Panc1 (cell line): ENCODE data around the gene HADH. TPM values are rescaled to one million over a fixed set of nuclear protein-coding genes. Genes with fewer than 3 reads are reported as not detected.

ENCODE experiments used
- ATAC-seq: fragments of 200-7000 bp; cut with Tn5 transposase; 2 replicates; pipeline ENCODE4 v1.9.1; 2020; ENCODE audit warnings: mild to moderate bottlenecking, moderate library complexity
- BruUV-seq: library from RNA; stranded (reverse); fragments of 400-500 nt; replicated peaks from 2 replicates; lab custom pipeline; 2021; lab: Mats Ljungman, UMichigan
- CTCF ChIA-PET: fragments of 300-600 bp; sonication (Branson Sonifier 250); formaldehyde crosslinking; loops from one replicate; lab custom pipeline; 2022; ENCODE audit warnings: antibody characterized with exemption; lab: Charles Lee
- POLR2A ChIA-PET: fragments of 300-600 bp; sonication (Branson Sonifier 250); formaldehyde crosslinking; loops from one replicate; lab custom pipeline; 2022; ENCODE audit warnings: antibody characterized with exemption; lab: Charles Lee
- DNase-seq: peaks from one replicate; pipeline ENCODE4 v3.0.0-alpha.2; 2010; ENCODE audit warnings: low read depth, low spot score
- H3K27ac ChIP-seq: 2 replicates; pipeline ENCODE4 v1.5.1; 2011; ENCODE audit warnings: mild to moderate bottlenecking, low read length, inconsistent platforms
- H3K27me3 ChIP-seq: fragments of 200-500 bp; sonication (Bioruptor generic); 2 replicates; pipeline ENCODE4 v1.6.0; 2014; ENCODE audit warnings: low read length, inconsistent platforms; ENCODE audit not compliant: control insufficient read depth, insufficient read depth
- H3K36me3 ChIP-seq: fragments of 200-500 bp; sonication (Bioruptor generic); 2 replicates; pipeline ENCODE4 v1.5.1; 2014; ENCODE audit warnings: inconsistent platforms, mild to moderate bottlenecking, low read length, moderate library complexity; ENCODE audit not compliant: control insufficient read depth, insufficient read depth
- H3K4me1 ChIP-seq: 2 replicates; pipeline ENCODE4 v1.5.1; 2011; ENCODE audit warnings: inconsistent platforms, mild to moderate bottlenecking, low read length, moderate library complexity; ENCODE audit not compliant: control insufficient read depth, insufficient read depth
- H3K4me3 ChIP-seq, 2 experiments: 2 replicates each; pipeline ENCODE4 v1.5.1; 2011 to 2012; ENCODE audit warnings: low read depth in 2 of 2, low read length in 2 of 2, mild to moderate bottlenecking in 2 of 2, inconsistent platforms in 1 of 2, moderate library complexity in 1 of 2
- H3K9me3 ChIP-seq: fragments of 200-500 bp; sonication (Bioruptor generic); 2 replicates; pipeline ENCODE4 v1.5.1; 2014; ENCODE audit warnings: low read depth, mild to moderate bottlenecking, inconsistent platforms, low read length, moderate library complexity; ENCODE audit not compliant: control insufficient read depth, insufficient read depth
- CTCF ChIP-seq: fragments of 450-650 bp; IDR thresholded peaks from 2 replicates; pipeline ENCODE4 v1.5.1; 2017; ENCODE audit warnings: mild to moderate bottlenecking
- POLR2AphosphoS5 ChIP-seq: IDR thresholded peaks from 2 replicates; pipeline ENCODE4 v1.6.1; 2012; ENCODE audit warnings: mild to moderate bottlenecking, low read depth, low read length, moderate library complexity
- REST ChIP-seq, 2 experiments: IDR thresholded peaks; 2 replicates each; pipeline ENCODE4 v1.6.1; 2011 to 2012; ENCODE audit warnings: low read depth in 2 of 2, control low read depth in 1 of 2, low read length in 1 of 2, mild to moderate bottlenecking in 1 of 2, moderate library complexity in 1 of 2; ENCODE audit not compliant: insufficient read depth in 1 of 2
- SIN3A ChIP-seq: IDR thresholded peaks from 2 replicates; pipeline ENCODE4 v1.6.1; 2012; ENCODE audit warnings: low read depth, mild to moderate bottlenecking, low read length, moderate library complexity, borderline replicate concordance; ENCODE audit not compliant: insufficient read depth
- TCF7L2 ChIP-seq: IDR thresholded peaks from 2 replicates; pipeline ENCODE4 v1.6.1; 2011; ENCODE audit warnings: mild to moderate bottlenecking, low read depth, low read length, inconsistent platforms
- in situ Hi-C: cut with HindIII; loops from 2 replicates; pipeline ENCODE4 v1.10.0; 2016; ENCODE audit warnings: low sequenced_read_pairs, low pct_unique_long_range_greater_than_20kb
- intact Hi-C: fragments of 100-400 bp; cut with micrococcal nuclease; formaldehyde crosslinking; loops from one replicate; pipeline ENCODE4 v1.10.0; 2022; ENCODE audit not compliant: unreplicated experiment
- total RNA-seq: library from RNA; stranded (reverse); gene quantifications from one replicate; pipeline ENCODE4 v1.2.1, GENCODE V29; 2021; ENCODE audit not compliant: unreplicated experiment

Gene HADH
- total RNA-seq, 1 experiment from 2014 or later: 20.0 TPM

- DNase-seq (no peak), ATAC-seq (no peak)
- H3K27me3 ChIP-seq: no peaks in the 10 kb centered on the region
- no TSS peak for BruUV-seq
- no peaks in the 10 kb centered on the region for H3K9me3 ChIP-seq
- H3K27ac ChIP-seq: no peak overlapping the region
- CTCF ChIA-PET: interaction anchor here (0.6 kb wide), 1 partner anchor 639 kb away, joined by 4 read pairs; no protein-coding TSS in a partner anchor
- POLR2A ChIA-PET: no interaction called here
- in situ Hi-C loops: no loop called here
- H3K36me3 ChIP-seq: no peaks in the 10 kb centered on the region; the same call in 1 of the 2 replicates
- no peak for TF ChIP-seq REST (IDR thresholded peaks at IDR 0.05; ENCODE audit: insufficient read depth in 1 of 2, low read depth in 2 of 2, low read length in 1 of 2)
- TF ChIP-seq CTCF: no peak
- no peak for TF ChIP-seq SIN3A
- TF ChIP-seq POLR2AphosphoS5: no peak
- TF ChIP-seq TCF7L2: no peak
- intact Hi-C loops: no loop called here
- H3K4me1 ChIP-seq: no peaks in the 10 kb centered on the region
- no peak overlapping the region for H3K4me3 ChIP-seq
Observed at GRCh38 chr4:108035691-108036090, 46.0 kb downstream of the HADH start.

GRCh38 chr4:108036213-108036612, 46.5 kb downstream of the HADH start:
- Histone ChIP-seq H3K27ac (no peak overlapping the region), H3K27me3 (no peaks in the 10 kb centered on the region), H3K4me3 (no peak overlapping the region), H3K36me3 (no peaks in the 10 kb centered on the region; the same call in 1 of the 2 replicates), H3K9me3 (no peaks in the 10 kb centered on the region), H3K4me1 (no peaks in the 10 kb centered on the region)
- ATAC-seq (no peak), DNase-seq (no peak)
- in situ Hi-C loops (no loop called here), intact Hi-C loops (no loop called here)
- ChIA-PET CTCF (interaction anchor here (0.6 kb wide), 1 partner anchor 638 kb away, joined by 4 read pairs; no protein-coding TSS in a partner anchor), POLR2A (no interaction called here)
- TF ChIP-seq CTCF: no peak
- TF ChIP-seq REST (IDR thresholded peaks at IDR 0.05; ENCODE audit: insufficient read depth in 1 of 2, low read depth in 2 of 2, low read length in 1 of 2): no peak
- no TSS peak for BruUV-seq
